Measurements from ENCODE around the gene UNCX. TPM values are rescaled to one million over a fixed set of nuclear protein-coding genes. Genes with fewer than 3 reads are reported as not detected.
A peak's percentile ranks its signal among the peaks of the same experiment; 100 is the strongest.
"Not testable (repeated sequence)": the region's sequence is repeated elsewhere in the genome, so short reads cannot be mapped to it uniquely, and the experiment has no call there.

The UNCX gene
- total and polyA plus RNA-seq, 11 donors = not detected

DNA sequence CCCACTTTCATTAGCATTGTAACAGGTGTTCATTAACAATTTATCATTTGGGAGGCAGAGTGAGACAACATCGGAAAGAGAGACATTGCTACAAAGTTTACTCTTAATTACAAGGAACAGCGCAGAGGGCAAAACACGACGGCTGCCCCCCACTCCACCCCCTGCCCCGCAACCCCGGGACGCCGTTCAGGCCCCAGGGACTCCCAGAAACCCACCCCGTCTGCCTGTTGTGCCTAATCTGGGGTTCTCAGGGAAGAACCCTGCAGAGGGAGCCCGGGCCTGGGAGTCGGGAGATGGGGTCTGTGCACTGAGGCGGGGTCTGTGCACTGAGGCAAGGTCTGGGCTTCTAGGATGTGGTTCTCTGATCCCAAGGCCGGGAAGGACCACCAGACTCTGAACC lies 25.2 kb downstream of the UNCX start:
- ATAC-seq (no peak), DNase-seq (no peak)
- TF ChIP-seq CTCF (IDR thresholded peaks at IDR 0.05) = no peak
- no peak for TF ChIP-seq POLR2A (IDR thresholded peaks at IDR 0.05)
- Histone ChIP-seq H3K9me3 (no peaks in the 10 kb centered on the region), H3K27ac (no peak overlapping the region), H3K4me1 (no peaks in the 10 kb centered on the region), H3K27me3 (peaks cover 18 to 81% (median 37%) of the 10 kb centered on the region in 9 donors), H3K36me3 (no peaks in the 10 kb centered on the region), H3K4me3 (no peak overlapping the region)
- intact Hi-C loops (cut with DNase I) = no loop called here
- 55 to 69% (median 64%) methylated on average over 13 of the region's 13 CpGs for WGBS, 4 donors

DNA sequence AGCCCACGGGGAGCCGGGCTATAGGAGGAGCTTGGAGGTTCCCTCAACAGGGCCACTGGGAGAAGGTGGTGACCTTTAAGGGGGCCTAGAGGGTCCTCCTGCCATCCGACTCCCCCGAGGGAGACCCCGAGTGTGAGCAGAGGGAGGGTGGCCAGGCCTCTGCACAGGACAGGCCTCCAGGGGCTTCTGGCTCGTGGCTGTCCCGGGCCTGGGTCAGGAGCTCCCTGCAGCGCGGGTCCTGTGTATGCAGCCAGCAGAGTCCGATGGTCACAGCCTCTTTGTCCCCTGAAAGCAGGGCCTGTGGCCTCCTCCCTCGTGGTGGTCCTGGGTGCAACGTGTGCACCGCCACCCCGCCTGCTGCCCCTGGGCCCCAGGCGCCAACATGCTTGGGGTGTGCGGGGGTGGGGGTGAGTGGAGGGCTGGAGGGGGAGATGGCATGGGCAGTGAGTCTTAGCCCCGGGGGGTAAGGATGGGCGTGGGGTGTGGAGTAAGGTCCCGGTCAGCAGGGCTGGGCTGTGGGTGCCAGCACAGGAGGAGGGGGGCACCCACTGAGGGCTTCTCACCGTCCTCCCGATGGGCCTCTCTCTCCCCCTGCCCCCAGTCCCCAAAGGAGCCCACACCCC lies 27.1 kb downstream of the UNCX start:
- WGBS, 4 donors = 66 to 79% (median 71%) methylated on average over 16 to 21 of the region's 21 CpGs
- peaks cover 8 to 79% (median 45%) of the 10 kb centered on the region in 9 donors for H3K27me3 ChIP-seq
- ATAC-seq = peak in 1 of 4 donors; percentile 26

DNA sequence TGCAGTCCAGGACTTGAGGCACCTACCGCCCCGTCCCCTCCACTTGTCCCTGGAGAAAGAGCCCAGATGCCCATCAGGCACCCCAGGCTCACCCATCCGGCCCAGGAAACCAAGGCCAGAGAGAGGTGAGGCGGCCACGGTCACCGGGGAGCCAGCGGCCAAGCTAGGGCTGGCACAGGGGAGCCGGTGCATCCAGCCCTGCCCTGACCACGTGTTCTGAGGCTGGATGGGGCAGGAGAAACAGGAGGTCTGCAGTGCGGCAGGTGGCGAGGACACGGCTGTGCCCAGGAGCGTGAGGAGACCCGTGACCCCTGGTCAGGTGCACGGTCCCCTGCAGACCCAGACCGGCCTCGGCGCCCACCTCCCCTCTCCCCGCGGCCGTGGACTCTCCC lies 27.6 kb downstream of the UNCX start:
- ATAC-seq (peak in 1 of 4 donors; percentile 12), DNase-seq (peak in 1 of 5 donors; percentile 55)
- no peak for TF ChIP-seq POLR2A (IDR thresholded peaks at IDR 0.05)
- TF ChIP-seq CTCF (IDR thresholded peaks at IDR 0.05) = no peak
- H3K27me3 ChIP-seq = peaks cover 6 to 78% (median 40%) of the 10 kb centered on the region in 9 donors
- no peaks in the 10 kb centered on the region for H3K9me3 ChIP-seq
- H3K27ac ChIP-seq = no peak overlapping the region
- intact Hi-C loops (cut with DNase I) = no loop called here
- H3K4me1 ChIP-seq = no peaks in the 10 kb centered on the region
- H3K4me3 ChIP-seq = no peak overlapping the region
- WGBS, 4 donors = 57 to 67% (median 63%) methylated on average over 17 to 21 of the region's 21 CpGs
- no peaks in the 10 kb centered on the region for H3K36me3 ChIP-seq

More for the DNA sequence above, 27.1 kb downstream of the UNCX start:
- intact Hi-C loops (cut with DNase I) = no loop called here
- Histone ChIP-seq H3K4me3 (no peak overlapping the region), H3K27ac (no peak overlapping the region), H3K4me1 (no peaks in the 10 kb centered on the region), H3K36me3 (no peaks in the 10 kb centered on the region), H3K9me3 (no peaks in the 10 kb centered on the region)
- peak in 1 of 5 donors; percentile 27 for DNase-seq
- TF ChIP-seq POLR2A (IDR thresholded peaks at IDR 0.05) (no peak), CTCF (IDR thresholded peaks at IDR 0.05) (no peak)

- peaks cover 6 to 74% (median 32%) of the 10 kb centered on the region in 9 donors for H3K27me3 ChIP-seq
- DNase-seq; H3K4me3 ChIP-seq; ATAC-seq; H3K27ac ChIP-seq; H3K9me3 ChIP-seq; intact Hi-C loops (cut with DNase I); H3K4me1 ChIP-seq; H3K36me3 ChIP-seq: not testable (repeated sequence)
- WGBS, 4 donors = 65 to 81% (median 72%) methylated on average over 8 to 10 of the region's 10 CpGs
Measured at GRCh38 chr7:1261036-1261435, 28.4 kb downstream of the UNCX start.

- Histone ChIP-seq H3K36me3 (no peaks in the 10 kb centered on the region), H3K9me3 (no peaks in the 10 kb centered on the region), H3K4me3 (no peak overlapping the region), H3K27me3 (peaks cover 3 to 70% (median 23%) of the 10 kb centered on the region in 9 donors), H3K4me1 (no peaks in the 10 kb centered on the region), H3K27ac (no peak overlapping the region)
- ATAC-seq (no peak), DNase-seq (no peak)
- intact Hi-C loops (cut with DNase I) = no loop called here
- TF ChIP-seq POLR2A (IDR thresholded peaks at IDR 0.05) (no peak), CTCF (IDR thresholded peaks at IDR 0.05) (no peak)
- WGBS, 4 donors = 75 to 80% (median 77%) methylated on average over 9 to 13 of the region's 13 CpGs
Measured at GRCh38 chr7:1262441-1262840, 29.8 kb downstream of the UNCX start.

Data from heart left ventricle (tissue), 16 donors.